T-helper 1 cell treated with Interleukin-12 subunit alpha and Interleukin-12 subunit beta and Interleukin-4 antibody, amounts not matched to agents 30 ng/mL and 1 ng/mL, for 36 hours (primary cell): Measurements from ENCODE around the gene CENPF. TPM values are rescaled to one million over a fixed set of nuclear protein-coding genes. Genes with fewer than 3 reads are reported as not detected.
"Not testable (repeated sequence)": the region's sequence is repeated elsewhere in the genome, so short reads cannot be mapped to it uniquely, and the experiment has no call there.

Experiments used
- intact Hi-C: fragments of 100-400 bp; cut with micrococcal nuclease; formaldehyde crosslinking; loops from one replicate; pipeline ENCODE4 v1.15.1; 2024
- total RNA-seq: library from RNA; stranded (reverse); gene quantifications from 2 replicates; pipeline ENCODE4 v1.2.3, GENCODE V29; 2022

The CENPF gene
- total RNA-seq, 1 donor from 2014 or later = 78.4 TPM

DNA sequence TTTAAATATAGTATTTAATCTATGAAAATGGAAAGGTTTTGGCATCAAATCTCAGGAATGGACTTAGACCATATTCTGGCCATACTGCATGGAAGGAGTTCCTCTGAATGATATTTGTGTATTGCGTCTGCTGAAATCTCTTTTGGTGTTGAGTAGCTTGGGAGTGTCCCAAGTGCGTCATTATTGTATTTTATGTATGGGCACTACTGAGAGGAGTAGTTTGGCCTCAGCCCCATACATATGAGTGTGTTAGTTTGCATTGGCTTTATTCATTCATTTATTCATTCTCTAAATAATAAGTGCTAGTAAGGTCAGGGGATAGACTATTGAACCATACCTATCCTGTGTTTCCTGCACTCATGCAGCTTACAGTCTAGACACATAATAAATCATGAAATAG is 46.6 kb downstream of the CENPF start:
- intact Hi-C loops = no loop called here

GRCh38 chr1:214650664-214651063 is 47.7 kb downstream of the CENPF start:
- intact Hi-C loops = no loop called here

GRCh38 chr1:214657299-214657698 is 54.3 kb downstream of the CENPF start:
- intact Hi-C loops = no loop called here

GRCh38 chr1:214658175-214658574 is 55.2 kb downstream of the CENPF start:
- intact Hi-C loops = no loop called here

DNA sequence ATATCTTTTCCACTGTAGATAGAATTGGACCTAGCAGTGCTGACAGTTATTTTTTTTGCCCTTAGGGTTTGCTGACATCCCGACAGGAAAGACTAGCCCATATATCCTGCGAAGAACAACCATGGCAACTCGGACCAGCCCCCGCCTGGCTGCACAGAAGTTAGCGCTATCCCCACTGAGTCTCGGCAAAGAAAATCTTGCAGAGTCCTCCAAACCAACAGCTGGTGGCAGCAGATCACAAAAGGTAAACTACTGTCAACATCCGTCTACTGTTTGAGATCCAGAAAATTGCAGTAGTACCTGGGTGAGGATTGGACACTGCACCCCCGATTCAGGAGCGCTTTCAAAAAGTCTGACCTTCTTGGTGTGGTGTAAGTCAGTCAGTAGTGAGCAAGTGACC is 55.8 kb downstream of the CENPF start:
- intact Hi-C loops = no loop called here

DNA sequence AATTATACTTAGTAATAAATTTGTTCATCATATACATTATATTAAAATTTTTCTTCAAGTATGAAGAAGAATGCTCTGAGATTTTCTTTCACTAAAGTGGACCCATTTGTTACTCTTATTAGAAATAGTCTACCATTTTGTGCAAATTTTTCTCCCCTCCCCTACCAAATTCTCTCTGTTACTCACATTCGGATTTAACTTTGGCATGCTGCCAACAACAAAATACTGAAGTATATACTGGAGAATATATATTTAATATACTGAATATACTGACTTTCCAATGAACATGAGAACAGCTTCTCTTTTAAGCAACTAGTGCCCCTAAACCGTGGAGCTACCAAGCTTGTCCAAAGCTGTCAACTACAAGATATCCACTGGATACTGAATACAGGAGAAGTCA is 57.2 kb downstream of the CENPF start:
- intact Hi-C loops = no loop called here

GRCh38 chr1:214660900-214661299 is 57.9 kb downstream of the CENPF start:
- intact Hi-C loops = loop anchor here (1.0 kb wide), 1 partner anchor 865 kb away; no protein-coding TSS in a partner anchor

GRCh38 chr1:214662223-214662785 is 59.3 kb downstream of the CENPF start:
- intact Hi-C loops = no loop called here

DNA sequence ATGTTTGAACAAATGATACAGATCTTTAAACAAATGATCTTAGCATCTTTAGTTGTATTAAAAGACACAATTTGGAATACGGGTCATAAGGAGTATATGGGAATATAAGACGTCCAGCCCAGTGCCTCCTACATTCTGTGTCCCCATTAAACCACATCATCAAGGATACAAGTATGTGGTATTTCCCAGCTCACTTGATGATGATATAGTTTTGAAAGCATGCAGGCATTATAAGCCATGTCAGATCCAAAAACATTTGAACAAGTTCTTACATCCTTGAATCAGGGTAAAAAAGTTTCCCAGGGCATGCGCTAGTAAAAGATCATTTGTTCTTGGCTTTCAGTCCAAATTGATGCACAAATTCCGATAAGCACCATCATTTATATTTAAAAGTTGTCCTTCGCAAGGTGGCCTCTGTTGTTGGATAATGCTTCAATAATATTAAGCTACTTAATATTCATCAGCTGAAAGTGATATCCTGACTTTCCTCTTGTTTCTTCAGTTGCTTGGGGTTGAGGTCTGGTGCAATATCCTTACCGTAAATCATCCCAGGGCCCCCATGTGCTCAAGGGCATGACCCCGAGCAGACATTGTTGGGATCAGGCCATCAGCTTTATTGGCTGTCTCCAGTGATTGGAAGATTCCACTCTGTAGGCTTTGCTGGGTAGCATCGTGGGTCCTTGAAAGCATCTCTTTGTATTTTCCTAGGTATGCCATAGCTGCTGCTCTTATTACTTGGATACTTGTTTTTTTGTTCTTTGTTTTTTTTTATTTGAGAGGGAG is 61.8 kb downstream of the CENPF start:
- intact Hi-C loops = no loop called here

DNA sequence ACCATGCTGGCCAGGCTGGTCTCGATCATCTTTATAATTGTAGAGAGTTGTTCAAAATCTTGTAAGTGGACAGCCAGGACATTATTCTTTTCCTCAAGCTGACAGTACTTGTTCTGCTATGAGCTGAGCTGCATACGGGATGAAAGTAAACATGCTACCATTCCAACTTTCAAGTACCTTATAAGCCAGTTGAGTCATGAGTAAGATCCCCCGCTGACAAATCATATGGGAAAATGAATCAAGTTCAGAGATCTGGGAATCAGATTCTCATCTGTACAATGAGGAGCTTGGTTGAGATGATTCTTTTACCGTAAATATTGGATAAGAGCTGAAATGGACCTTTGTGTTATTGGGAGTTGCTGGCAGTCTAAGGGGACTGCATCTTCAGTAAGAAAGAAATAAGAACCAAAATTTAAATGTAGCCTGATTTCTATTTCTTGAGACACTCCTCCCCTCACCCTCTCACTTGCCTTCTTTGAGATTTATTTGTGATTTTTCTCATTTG is 62.7 kb downstream of the CENPF start:
- intact Hi-C loops = no loop called here

DNA sequence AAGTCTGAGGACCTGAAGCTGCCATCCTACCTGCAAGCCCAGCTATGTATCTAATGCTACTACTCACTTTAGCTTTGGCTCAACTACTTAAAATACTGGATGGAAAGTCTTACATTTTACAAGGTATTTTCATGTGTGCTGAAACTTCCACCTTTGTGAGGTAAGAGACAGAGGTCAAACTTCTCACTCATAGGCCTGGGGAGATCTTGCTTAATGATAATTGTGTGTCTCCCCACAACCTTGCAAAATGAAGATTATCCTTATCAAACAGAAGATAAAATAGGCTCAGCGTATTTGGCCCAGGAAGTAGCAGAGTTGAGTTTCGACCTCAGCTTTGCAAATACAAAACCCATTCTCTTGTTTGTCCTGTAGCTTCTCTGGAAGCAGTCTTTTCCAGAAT is 63.7 kb downstream of the CENPF start:
- intact Hi-C loops = no loop called here

DNA sequence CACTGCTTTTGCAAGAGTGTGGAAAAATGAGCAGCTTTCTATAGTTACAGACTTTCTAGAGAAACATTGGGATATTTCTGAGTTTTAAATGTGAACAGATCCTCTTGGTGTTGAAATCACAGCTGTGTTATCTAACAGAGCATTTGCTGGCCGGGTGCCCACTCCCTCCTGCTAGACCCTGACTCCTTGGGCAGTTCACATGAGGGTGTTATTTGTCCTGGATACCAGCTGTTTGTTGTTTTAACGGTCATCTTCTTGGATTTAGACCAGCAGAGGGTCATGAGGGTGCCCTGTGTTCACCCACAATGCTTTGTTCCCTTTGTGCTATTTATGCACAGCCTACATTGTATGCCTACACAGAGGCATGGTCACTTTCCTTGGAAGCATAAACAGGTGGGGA is 67.1 kb downstream of the CENPF start:
- intact Hi-C loops = no loop called here

GRCh38 chr1:214673029-214673428 is 70.0 kb downstream of the CENPF start:
- intact Hi-C loops = not testable (repeated sequence)

DNA sequence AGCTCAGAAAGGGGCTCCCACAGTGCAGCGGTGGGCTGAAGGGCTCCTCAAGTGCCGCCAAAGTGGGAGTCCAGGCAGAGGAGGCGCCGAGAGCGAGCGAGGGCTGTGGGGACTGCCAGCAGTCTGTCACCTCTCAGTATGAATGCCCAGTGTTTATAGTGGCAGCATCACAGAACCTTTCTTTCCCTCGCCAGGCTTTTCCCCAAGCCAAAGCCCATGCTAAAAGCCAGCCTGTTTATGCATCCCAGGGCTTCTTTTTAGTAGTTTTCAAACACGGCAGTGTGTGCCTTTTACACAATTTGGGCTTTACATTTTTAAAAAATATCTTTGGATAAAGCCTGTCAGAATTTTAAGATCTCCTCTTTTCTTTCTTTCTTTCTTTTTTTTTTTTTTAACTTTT is 70.6 kb downstream of the CENPF start:
- intact Hi-C loops = no loop called here

- intact Hi-C loops = not testable (repeated sequence)
These were observed 72.5 kb downstream of the CENPF start for GRCh38 chr1:214675524-214675923.

DNA sequence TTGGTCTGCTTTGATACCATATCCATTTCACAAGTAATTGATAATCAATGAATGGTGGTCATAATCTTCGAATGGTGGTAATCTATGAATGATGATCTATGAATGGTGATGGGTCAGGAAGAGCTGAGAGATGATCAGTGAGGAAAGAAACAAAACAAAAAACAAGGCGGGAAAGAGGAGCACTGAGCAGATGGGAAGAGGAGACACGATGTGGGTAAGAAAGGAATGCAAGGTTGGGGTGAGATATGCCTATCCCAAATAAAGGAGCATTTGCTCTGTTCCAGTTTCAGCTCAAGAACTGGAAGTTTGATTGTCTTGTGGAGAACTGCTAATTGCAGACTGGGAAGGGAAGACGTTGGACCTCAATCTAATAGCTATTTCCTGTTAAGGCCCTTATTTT is 73.8 kb downstream of the CENPF start:
- intact Hi-C loops = no loop called here

GRCh38 chr1:214677945-214678344 is 75.0 kb downstream of the CENPF start:
- intact Hi-C loops = no loop called here

GRCh38 chr1:214678386-214678785 is 75.4 kb downstream of the CENPF start:
- intact Hi-C loops = no loop called here

DNA sequence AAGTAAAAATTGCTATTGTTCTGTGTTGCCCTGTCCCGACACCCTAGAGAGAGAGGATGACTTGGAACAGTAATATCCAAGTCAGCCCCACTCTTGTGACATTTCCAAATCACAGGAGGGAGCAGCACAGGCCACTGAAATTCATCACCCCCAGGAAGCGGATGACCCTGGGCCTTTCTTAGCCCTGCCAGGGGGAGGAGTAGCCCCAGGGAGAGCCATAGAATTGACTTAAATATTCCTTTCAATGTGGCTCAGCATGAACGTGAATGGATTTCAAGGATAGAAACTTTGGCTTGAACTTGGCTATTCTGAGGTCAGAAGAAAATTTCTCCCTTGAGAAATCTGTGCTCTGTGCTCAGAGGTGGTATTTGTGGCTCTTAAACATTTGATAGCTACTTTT is 80.6 kb downstream of the CENPF start:
- intact Hi-C loops = no loop called here

DNA sequence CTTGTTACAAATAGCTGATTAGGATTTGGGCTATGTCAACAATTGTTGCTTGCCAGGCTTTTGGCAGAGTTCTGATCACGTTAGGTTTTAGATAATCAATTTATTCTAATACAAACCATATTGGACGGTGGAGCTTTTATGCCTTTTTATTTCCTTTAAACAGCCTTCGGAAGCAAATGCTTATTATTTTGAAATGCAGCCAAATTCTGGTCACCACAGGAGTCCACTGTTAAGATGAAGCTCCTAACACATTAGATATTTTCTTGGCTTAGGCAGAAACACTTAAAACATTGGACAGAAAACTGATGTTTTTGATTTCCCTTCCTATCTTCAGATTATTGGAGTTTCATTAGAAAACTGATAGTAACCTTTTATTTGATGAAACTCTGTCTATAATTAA is 82.9 kb downstream of the CENPF start:
- intact Hi-C loops = no loop called here

GRCh38 chr1:214686497-214686896 is 83.5 kb downstream of the CENPF start:
- intact Hi-C loops = no loop called here

DNA sequence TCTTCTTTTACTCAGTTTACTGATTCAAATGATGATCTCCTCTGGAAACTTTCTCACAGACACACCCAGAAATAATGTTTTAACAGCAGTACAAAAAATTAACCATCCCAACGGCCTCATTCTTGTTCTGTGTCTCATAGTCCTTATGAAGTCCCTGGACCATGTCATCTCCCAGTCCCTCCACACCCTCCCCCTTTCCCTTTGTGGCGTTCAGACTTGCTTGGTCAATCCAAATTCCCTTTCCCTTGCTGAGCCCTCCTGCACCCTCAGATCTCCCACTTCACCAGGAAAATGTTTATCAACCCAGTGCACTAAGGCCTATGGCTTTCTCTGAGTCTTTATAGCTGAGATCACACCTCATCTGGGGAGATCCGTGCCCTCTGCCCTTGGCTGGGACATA is 85.9 kb downstream of the CENPF start:
- intact Hi-C loops = no loop called here

- intact Hi-C loops = no loop called here
These were observed 91.8 kb downstream of the CENPF start for GRCh38 chr1:214694769-214695168.
